Measurements from ENCODE around the gene ANGPTL7.

- TF ChIP-seq ZNF776 (tag by site-specific recombination; IDR thresholded peaks at IDR 0.05; ENCODE audit: borderline replicate concordance): no peak
- TF ChIP-seq ZNF792 (tag by site-specific recombination; IDR thresholded peaks at IDR 0.05): no peak
- TF ChIP-seq, protein P1, sequence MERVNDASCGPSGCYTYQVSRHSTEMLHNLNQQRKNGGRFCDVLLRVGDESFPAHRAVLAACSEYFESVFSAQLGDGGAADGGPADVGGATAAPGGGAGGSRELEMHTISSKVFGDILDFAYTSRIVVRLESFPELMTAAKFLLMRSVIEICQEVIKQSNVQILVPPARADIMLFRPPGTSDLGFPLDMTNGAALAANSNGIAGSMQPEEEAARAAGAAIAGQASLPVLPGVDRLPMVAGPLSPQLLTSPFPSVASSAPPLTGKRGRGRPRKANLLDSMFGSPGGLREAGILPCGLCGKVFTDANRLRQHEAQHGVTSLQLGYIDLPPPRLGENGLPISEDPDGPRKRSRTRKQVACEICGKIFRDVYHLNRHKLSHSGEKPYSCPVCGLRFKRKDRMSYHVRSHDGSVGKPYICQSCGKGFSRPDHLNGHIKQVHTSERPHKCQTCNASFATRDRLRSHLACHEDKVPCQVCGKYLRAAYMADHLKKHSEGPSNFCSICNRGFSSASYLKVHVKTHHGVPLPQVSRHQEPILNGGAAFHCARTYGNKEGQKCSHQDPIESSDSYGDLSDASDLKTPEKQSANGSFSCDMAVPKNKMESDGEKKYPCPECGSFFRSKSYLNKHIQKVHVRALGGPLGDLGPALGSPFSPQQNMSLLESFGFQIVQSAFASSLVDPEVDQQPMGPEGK (tag by site-specific recombination; IDR thresholded peaks at IDR 0.05): no peak
- TF ChIP-seq, protein P2, sequence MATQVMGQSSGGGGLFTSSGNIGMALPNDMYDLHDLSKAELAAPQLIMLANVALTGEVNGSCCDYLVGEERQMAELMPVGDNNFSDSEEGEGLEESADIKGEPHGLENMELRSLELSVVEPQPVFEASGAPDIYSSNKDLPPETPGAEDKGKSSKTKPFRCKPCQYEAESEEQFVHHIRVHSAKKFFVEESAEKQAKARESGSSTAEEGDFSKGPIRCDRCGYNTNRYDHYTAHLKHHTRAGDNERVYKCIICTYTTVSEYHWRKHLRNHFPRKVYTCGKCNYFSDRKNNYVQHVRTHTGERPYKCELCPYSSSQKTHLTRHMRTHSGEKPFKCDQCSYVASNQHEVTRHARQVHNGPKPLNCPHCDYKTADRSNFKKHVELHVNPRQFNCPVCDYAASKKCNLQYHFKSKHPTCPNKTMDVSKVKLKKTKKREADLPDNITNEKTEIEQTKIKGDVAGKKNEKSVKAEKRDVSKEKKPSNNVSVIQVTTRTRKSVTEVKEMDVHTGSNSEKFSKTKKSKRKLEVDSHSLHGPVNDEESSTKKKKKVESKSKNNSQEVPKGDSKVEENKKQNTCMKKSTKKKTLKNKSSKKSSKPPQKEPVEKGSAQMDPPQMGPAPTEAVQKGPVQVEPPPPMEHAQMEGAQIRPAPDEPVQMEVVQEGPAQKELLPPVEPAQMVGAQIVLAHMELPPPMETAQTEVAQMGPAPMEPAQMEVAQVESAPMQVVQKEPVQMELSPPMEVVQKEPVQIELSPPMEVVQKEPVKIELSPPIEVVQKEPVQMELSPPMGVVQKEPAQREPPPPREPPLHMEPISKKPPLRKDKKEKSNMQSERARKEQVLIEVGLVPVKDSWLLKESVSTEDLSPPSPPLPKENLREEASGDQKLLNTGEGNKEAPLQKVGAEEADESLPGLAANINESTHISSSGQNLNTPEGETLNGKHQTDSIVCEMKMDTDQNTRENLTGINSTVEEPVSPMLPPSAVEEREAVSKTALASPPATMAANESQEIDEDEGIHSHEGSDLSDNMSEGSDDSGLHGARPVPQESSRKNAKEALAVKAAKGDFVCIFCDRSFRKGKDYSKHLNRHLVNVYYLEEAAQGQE (tag by site-specific recombination; IDR thresholded peaks at IDR 0.05): no peak
Observed at GRCh38 chr1:11214698-11215380, 25.7 kb downstream of the ANGPTL7 start.

Measured in HEK293 (cell line).